Measurements from ENCODE around the gene MAP3K6.
"Not testable (repeated sequence)": the region's sequence is repeated elsewhere in the genome, so short reads cannot be mapped to it uniquely, and the experiment has no call there.

The MAP3K6 gene, protein sequence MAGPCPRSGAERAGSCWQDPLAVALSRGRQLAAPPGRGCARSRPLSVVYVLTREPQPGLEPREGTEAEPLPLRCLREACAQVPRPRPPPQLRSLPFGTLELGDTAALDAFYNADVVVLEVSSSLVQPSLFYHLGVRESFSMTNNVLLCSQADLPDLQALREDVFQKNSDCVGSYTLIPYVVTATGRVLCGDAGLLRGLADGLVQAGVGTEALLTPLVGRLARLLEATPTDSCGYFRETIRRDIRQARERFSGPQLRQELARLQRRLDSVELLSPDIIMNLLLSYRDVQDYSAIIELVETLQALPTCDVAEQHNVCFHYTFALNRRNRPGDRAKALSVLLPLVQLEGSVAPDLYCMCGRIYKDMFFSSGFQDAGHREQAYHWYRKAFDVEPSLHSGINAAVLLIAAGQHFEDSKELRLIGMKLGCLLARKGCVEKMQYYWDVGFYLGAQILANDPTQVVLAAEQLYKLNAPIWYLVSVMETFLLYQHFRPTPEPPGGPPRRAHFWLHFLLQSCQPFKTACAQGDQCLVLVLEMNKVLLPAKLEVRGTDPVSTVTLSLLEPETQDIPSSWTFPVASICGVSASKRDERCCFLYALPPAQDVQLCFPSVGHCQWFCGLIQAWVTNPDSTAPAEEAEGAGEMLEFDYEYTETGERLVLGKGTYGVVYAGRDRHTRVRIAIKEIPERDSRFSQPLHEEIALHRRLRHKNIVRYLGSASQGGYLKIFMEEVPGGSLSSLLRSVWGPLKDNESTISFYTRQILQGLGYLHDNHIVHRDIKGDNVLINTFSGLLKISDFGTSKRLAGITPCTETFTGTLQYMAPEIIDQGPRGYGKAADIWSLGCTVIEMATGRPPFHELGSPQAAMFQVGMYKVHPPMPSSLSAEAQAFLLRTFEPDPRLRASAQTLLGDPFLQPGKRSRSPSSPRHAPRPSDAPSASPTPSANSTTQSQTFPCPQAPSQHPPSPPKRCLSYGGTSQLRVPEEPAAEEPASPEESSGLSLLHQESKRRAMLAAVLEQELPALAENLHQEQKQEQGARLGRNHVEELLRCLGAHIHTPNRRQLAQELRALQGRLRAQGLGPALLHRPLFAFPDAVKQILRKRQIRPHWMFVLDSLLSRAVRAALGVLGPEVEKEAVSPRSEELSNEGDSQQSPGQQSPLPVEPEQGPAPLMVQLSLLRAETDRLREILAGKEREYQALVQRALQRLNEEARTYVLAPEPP (N-terminal part only)

DNA sequence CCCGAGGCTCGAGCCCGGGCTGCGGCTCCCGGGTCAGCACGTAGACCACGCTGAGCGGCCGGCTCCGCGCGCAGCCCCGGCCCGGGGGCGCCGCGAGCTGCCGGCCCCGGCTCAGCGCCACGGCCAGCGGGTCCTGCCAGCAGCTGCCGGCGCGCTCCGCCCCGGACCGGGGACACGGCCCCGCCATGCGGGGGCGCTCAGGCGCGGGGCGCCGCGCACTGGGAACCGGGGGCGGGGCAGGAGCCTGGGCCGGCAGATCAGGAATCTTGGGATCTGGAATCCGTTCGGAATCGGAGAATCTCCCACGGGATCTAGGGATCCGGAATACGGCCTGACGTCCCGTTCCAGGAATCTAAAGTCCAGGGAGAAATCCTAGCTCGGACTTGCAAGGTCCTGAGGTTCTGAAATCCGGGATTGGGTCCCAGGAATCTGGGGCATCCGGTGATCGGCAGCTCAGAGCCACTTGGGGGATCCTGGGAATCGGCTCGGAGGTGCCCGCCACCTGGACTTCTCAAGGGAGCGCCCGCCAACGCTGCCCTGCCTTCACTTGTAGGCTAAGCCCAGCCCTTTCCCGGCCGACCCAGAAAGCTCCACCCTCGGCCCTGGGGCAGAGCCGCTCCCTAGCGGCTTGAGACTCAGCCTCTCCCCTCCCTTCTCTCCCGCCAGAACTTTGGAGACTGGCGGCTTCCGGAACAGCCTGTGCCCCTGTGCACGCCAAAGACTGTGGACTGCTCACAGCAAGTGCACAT lies at the start of gene MAP3K6:
Gene MAP3K6, minus strand, starts transcription at position 551 of the 749 bp plus-strand sequence. Its CDS starts 364 bp downstream, at position 187.
- peak; percentile 63 for DNase-seq

DNA sequence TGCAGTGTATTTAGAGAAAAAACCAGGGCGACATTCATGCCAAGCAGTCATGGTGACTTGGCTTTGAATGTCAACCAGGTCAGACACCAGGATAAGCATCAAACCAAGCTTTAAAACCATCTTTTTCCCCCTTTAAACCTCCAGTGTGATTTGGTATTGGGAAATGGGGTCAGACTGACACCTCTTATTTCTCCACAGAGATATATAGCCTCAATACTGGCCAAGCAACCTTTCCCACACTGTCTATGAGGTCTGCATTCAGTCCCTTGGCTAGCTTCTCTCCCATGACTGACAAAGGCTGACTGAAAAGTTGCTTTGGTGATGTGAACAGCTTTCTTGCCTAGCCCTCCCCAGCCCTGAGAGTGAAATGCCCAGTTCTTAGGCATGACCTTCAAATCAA lies 47.3 kb upstream of the MAP3K6 start:
- no peak for DNase-seq

DNA sequence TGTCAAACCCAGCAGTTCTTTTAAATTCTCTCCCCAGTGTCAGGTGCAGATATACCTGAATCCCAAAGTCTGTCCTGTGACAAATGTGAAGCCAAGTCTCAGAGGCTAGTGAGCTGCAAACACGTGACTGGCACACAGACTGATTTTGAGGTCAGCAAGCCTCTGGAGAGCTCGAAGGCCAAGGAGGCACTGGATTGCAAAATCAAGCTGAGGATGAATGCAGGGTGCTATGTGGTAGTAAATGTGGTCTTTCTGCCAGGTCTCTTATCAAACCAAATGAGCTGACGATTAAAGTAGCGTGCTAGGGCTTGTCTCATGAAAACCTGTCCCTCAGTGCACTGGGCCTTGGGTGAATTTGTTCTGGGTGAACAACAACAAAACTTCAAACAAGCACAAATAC lies 46.2 kb upstream of the MAP3K6 start:
- no peak for DNase-seq

DNA sequence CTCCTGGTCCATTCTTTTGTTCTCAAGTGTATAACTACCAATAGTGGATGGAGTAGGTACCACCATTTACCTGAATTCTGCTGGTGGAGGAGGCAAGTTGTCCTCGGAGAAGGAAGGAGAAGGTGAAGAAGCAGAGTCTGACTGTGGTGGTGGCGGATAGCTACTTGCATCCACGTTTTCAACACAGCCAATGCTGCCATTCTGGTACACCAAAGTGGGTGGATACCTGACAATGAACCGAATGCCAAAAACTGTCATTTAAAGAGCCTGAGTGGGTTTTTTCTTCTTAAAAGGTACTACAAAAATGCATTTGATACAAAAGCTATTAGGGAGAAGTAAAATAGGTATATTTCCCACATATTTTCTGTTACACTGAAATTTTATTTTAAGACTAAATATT lies 45.7 kb upstream of the MAP3K6 start:
- DNase-seq: no peak

DNA sequence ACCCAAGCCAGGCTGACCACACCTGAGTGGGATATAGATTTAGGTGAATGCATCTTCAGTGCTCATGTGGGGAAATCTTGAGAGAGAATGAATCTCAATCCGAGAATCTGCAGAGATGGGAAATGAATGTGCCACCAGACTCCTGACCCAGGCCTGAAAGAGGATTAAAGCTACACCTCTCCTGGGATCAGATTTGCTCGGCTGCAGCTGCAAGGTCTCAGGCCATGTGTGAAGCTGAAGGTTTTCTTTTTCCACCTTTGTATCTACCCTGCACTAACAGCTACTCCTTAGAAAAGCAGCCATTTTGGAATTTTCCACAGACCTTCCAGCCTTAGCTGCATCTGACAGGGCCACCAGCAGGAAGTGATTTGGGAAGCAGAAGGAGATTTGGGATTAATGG lies 43.9 kb upstream of the MAP3K6 start:
- DNase-seq: no peak

DNA sequence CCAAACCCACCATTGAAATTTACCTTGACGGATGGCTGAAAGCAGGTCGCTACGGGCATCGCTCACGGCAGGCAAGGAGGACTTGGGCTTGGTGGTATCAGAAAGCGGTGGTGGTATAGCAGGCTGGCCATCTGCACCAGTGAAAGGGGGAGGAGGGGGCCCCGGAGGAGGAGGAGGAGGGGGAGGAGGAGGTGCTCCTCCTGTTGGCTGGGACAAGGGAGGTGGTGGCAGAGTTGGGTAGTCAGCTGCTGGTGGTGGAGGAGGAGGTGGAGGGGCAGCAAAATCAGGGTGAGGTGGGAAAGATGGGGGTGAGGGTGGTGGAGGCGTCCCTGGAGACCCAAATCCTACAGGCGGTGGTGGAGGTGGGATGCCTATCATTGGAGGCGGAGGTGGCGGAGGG lies 42.9 kb upstream of the MAP3K6 start:
- DNase-seq: no peak

DNA sequence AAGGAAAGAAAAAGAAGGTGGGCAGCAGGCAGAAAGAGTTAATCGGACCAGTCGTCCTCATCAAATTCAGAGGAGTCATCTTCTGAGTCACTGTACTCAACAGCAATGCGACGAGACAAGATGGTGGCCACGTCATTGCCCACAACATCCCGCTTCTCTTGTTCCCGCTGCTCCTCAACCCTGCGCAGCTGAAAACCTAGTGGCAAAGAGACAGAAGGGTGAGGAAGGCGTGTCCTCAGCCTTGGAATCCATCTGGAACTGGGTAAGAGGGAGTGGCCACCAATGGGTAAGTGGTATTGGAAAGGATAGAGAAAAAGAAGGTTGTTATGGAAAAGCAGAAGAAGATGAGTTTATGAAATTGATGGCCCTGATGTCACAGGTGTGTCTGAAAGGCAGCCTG lies 41.4 kb upstream of the MAP3K6 start:
- no peak for DNase-seq

DNA sequence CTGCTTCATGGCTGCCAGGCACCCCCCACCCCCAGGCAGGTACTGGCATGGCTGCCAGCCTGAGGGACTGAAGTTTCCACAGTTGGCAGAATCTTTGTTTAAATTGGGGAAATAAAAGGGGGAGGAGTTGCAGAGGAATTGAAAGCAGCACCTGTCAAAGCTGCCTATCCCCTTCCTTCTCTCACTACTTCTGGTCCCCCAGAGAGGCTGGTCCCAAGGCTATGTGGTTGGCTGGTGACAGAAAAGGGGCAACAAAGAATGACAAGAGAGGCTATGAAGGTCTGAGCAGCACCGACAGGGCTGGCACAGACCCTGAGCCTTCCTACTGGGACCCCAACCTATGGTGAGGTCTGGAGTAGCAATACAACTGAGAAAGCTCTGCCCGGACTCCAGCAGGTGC lies 40.0 kb upstream of the MAP3K6 start:
- not testable (repeated sequence) for DNase-seq

DNA sequence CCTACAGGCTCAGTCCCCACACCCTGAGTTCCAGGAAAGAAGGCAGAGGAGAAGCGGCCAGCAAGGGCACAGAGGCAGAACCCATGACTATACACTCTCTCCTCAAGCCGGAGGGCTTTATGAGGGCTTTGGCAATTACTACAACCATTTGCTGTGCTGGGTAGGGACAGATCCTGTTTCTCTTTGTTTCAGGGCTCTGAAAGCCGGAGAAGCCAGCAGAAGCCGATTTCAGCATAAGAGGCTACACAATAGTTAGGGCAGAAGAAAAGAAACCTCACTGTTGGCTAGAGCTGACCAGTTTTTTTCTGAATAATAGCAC lies 39.6 kb upstream of the MAP3K6 start:
- no peak for DNase-seq

DNA sequence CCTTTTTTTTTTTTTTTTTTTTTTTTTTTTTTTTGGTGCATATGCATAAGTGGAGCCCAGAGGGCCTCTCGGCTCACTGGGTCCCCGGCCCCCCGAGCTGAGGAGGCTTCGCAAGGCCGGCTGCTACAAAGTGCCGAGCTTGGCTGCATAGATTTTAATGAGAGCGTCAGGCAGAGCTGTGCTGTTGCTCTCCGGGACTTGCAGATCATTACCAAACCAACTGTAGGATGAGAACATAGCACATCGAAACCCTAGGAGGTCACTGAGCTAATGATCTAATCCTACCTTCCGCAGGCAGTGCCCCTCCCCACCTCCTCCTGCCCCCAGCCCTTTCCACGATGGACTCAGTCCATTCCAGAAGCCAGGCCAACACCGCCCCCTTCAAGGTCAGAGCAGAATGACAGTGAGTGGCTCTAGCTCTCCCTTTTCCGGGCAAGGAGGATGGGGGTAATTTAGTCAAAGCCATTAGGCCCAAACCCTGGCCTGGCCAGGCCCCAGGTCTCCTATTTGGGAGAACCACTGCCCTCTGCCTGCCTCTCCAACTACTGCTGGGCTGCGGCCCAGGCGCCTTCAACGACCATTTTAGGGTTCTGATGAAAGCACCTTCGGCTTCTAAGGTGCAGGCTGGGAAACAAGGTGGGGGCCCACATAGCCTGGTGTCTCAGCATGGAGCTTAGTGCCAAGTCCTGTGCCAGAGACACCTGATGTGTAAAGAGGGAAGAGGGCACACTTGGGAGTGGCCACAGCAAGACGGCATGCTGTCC lies 39.0 kb upstream of the MAP3K6 start:
- DNase-seq: not testable (repeated sequence)

DNA sequence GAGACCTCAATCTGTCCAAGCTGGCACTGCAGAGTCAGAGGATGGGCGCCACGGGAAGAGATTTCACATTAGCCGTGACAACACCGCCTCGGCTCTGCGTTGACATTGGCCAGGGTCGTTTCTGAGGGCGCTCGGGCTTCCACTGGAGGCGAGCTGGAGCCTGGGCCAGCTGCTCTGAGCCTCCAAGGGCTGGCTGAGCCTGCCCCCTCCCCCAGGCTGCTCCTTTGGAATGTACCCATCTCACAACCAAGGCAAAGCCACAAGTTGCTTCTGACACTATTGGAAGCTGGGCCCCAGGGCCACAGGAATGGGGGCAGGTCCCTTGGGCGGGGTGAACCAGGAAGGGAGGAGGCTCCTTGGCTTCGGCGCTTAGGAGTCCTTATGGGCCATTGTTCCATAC lies 38.3 kb upstream of the MAP3K6 start:
- no peak for DNase-seq

DNA sequence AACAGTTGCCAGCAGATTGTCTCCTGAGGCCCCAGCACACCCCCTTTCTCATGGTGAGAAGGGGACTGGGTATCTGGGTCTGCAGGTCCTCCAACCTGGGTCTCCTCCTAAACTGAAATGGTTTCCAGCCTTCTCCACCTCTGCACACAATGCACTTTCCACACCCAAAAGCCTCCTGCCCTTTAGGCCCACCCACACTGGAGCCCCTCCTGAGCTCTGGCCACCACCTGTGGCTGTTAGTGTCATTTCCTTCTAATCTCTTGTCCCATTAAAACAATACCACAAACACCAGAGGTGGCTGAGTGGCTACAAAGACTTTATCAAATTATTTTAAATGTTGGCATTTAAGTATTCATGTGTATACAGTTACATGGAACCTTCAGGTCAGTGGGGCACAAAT lies 37.2 kb upstream of the MAP3K6 start:
- no peak for DNase-seq

DNA sequence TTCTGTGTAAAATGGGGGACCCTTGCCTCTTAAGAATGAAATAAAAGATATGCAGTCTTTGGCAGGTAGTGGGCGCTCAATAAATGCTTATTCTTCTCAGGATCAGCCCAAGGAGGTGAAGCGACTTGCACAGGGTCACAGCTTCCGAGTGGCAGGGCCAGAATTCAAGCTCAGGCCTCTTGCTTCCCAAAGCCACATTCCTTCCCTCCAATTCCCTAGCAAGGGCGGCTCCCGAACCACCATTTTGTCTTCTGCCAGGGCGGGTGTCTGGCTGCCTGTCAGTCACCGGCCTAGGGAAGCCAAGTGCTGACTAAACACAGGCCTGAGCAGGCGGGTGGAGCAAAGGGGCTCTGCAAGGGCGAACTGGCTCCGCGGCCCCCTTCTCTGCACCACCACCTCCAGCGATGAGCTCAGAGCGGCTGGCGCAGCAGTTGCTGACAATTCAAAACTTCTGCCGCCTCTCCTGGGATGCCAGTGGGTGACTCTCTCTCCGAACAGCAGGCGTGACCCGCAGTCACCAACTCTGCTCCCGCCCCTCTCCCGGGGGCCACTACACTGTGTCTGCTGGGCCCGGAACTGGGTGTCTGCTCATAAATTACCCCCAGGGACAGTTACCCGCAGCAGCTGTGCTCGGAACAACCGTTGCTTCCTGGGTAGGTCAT lies 36.4 kb upstream of the MAP3K6 start:
- DNase-seq: no peak

DNA sequence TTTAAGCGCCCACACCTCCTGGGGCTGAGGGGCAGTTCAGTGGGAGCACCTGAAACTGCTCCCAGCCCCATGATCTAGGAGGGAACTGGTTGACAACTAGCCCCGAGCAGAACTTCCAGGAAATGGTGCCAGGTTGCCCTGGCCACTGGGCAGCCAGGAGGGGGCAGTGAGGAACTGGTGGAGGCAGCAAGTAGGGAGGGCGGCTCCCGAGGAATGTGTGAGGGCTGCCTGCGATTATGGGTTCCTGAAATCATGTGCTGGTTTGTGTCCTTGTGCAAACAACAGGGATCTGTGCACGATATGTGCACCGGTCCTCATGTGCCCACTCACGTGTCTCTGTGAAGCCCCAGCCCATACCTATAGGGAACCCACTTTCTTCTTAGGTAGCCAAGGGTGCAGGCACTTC lies 35.6 kb upstream of the MAP3K6 start:
- DNase-seq: no peak

DNA sequence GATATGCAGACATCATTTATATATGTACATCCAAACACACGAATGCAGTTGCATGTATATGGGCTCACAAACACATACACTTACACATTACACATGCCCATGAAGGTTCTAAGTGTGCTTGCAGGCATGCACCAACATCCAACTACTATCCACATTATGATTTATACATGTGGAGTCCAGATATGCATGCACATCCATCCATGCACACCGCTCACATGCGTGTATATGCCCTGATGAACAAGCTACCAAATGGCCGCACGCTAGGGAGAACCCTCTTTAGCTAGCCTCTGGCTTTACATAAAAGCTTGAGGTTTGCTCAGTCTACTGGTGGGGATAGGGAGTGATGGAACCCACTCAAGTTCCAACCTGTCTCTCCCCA lies 34.2 kb upstream of the MAP3K6 start:
- no peak for DNase-seq

DNA sequence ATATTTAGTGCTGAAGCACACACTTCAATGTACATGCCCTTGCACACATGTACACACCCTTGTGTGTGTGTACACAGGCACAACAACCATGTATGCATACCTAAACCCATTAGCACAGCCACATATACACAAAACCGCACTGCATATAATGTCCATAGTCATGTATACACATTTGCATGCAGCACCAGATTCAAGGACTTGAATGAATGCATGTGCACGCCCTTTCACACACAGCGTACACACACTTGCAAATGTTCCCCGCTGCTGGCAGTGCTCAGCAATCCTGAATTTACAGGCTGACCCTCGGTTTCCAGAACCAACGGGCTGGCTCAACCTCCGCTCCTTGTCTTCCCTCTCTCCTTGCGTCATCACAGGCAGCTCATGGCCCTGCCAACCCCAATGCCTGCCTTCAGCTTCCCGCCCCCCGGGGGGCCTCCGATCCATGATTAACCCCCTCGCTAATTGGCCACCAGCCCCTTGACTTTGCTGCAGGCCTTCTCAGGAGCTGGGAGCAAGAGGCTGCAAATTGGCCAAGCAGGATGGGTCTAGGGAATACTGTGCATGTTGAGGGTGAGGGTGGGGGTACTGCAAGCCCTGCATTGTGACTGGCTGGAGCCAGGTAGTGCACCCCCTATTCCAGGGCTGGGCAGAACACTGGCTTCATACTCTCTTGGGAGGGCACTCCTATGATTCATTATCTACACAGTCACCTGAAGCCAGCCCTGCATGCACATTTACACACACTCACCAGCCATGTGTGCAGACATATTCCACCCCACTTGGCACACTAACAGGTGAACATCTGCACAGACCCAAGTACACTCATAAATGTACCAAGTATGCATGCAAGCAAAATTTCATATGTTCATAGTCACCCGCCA lies 33.6 kb upstream of the MAP3K6 start:
- DNase-seq: no peak

DNA sequence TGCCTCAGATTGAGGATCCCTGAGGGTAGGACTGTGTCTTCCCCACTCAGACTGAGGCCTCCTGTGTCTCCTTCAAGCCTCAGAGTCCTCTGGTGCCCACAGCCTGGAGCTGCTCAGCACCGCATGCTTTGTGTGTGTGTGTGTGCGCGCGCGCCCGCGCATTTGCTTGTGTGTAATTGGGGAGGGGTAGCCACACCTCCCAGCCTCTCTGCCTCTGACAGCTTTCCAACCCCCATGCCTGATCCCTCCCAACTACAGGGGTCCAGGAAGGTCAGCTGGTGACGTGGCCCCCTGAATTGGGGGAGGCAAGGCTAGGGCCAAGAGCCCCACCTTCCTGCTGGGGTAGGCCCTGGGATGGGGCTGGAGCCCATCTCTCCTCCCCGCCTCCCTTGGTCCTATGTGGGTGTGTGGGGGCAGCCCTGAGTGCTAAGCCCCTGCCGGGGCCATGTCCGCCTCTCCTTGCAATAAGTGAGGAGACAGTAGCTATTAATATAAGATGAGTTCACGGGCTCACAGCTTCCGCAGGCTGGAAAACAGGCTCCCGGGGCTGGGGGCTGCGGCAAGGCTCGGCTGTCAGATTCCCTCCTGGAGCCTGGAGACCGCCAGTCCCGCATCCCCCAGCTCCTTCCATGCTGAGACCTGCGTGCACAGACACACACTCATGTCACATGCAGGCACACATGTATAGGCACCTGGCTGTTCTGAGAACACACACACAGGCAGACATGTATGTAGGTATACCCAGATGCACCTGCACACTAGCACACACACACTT lies 32.7 kb upstream of the MAP3K6 start:
- DNase-seq: no peak

DNA sequence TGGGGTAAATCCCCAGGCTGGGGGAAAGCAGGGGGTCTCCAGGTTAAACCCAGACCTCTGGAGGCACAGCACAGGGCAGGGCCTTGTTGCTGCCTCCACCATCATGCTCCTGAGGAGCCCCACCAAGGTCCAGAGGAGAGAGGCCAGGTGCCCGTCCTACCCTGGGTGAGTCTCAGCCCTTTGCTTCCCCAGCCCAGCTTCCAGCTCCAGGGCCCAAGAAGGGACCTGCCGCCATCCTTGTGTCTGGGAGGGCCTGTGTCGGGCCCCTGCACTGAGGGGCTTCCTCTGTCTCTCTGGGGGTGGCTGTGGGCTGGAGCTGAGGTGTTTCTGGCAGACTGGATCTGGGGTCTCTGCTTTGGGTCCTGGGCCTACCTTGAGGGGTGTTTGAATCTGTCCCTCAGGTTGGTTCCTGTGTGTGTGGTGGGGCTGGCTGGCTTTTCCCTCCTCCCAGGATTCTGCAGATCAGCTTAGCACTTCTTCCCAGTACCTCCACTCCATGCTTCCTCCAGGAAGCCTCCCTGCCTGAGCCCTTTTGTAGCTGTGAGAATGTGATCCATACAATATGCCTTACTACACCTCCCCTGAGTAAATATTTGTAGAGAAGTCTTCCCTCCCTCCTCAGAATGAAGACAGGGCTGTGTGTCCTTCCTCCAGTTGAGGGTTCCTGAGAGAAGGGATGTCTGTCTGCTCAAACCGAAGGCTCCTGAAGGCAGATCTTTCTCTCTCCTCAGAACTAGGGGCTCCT lies 31.8 kb upstream of the MAP3K6 start:
- no peak for DNase-seq

DNA sequence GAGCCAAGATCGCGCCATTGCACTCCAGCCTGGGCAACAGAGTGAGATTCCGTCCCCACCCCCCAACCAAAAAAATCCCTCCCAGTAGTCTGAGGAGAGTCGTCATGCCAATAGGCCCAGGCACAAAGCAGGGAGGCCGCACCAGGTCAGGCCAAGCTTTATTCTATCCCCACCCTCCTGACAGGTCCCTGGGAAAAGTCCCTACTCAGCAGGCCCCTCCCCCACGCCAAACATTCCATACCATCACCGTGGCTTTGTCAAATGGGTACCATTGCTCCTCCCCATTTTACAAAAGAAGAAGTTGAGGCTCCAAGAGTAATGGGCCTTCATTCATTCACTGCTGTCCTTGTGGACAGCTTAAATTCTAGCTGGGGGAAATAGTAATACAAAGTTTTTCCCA lies 31.0 kb upstream of the MAP3K6 start:
- no peak for DNase-seq

Measured in NCI-H1105 (cell line).